Right atrium auricular region (tissue), 2 donors: ENCODE measurements around the gene SLC17A1. TPM values are rescaled to one million over a fixed set of nuclear protein-coding genes. Genes with fewer than 3 reads are reported as not detected.

ENCODE experiments used
- DNase-seq: peaks from one replicate; pipeline ENCODE4 v3.0.0-alpha.2; 2019; ENCODE audit warnings: low spot score
- H3K27ac ChIP-seq, 2 donors: fragments of 200-600 bp; sonication (generic); 1 replicate in 1 of 2; 2 replicates in 1 of 2; pipeline ENCODE4 v1.5.1; 2016 to 2019
- H3K27me3 ChIP-seq, 2 donors: fragments of 200-600 bp; sonication (generic); one replicate each; pipeline versions ENCODE4 v1.5.1 to v1.6.0; 2017 to 2019
- H3K36me3 ChIP-seq: fragments of 200-600 bp; sonication (generic); one replicate; pipeline ENCODE4 v1.5.1; 2016
- H3K4me1 ChIP-seq, 2 donors: fragments of 200-600 bp; sonication (generic); one replicate each; pipeline versions ENCODE4 v1.5.1 to v1.6.0; 2017 to 2019
- H3K4me3 ChIP-seq, 2 donors: fragments of 200-600 bp; sonication (generic); 1 replicate in 1 of 2; 2 replicates in 1 of 2; pipeline ENCODE4 v1.5.1; 2017 to 2019; ENCODE audit warnings: mild to moderate bottlenecking in 1 of 2, moderate library complexity in 1 of 2
- H3K9me3 ChIP-seq, 2 donors: fragments of 200-600 bp; sonication (generic); one replicate each; pipeline ENCODE4 v1.5.1; 2019
- CTCF ChIP-seq, 2 donors: fragments of 200-600 bp; sonication (generic); IDR thresholded peaks; one replicate each; pipeline ENCODE4 v1.5.1; 2019; ENCODE audit warnings: antibody characterized with exemption in 2 of 2
- total RNA-seq, 2 donors: library from RNA; depleted of rRNA; stranded (reverse); fragments of >200 nt; gene quantifications; one replicate each; pipeline ENCODE4 v1.1.0, GENCODE V29; 2016

Gene SLC17A1
- total RNA-seq, 2 donors from 2014 or later, result not detected

- no peak for DNase-seq
- TF ChIP-seq CTCF (IDR thresholded peaks at IDR 0.05), result no peak
- Histone ChIP-seq H3K9me3 (no peaks in the 10 kb centered on the region), H3K4me1 (no peaks in the 10 kb centered on the region), H3K36me3 (no peaks in the 10 kb centered on the region), H3K27me3 (no peaks in the 10 kb centered on the region), H3K4me3 (no peak overlapping the region), H3K27ac (no peak overlapping the region)
Measured at GRCh38 chr6:25787428-25787827, 44.4 kb downstream of the SLC17A1 start.

GRCh38 chr6:25781134-25781533 lies 50.7 kb downstream of the SLC17A1 start:
- Histone ChIP-seq H3K4me3 (no peak overlapping the region), H3K9me3 (no peaks in the 10 kb centered on the region), H3K27me3 (no peaks in the 10 kb centered on the region), H3K36me3 (no peaks in the 10 kb centered on the region), H3K27ac (no peak overlapping the region), H3K4me1 (no peaks in the 10 kb centered on the region)
- no peak for DNase-seq
- no peak for TF ChIP-seq CTCF (IDR thresholded peaks at IDR 0.05)

GRCh38 chr6:25777856-25778649 lies 53.8 kb downstream of the SLC17A1 start:
- no peak overlapping the region for H3K27ac ChIP-seq
- DNase-seq, result no peak
- H3K4me1 ChIP-seq, result no peaks in the 10 kb centered on the region
- no peak for TF ChIP-seq CTCF (IDR thresholded peaks at IDR 0.05)
- H3K4me3 ChIP-seq, result no peak overlapping the region
- no peaks in the 10 kb centered on the region for H3K36me3 ChIP-seq
- H3K9me3 ChIP-seq, result no peaks in the 10 kb centered on the region
- no peaks in the 10 kb centered on the region for H3K27me3 ChIP-seq

GRCh38 chr6:25777031-25777430 lies 54.8 kb downstream of the SLC17A1 start:
- TF ChIP-seq CTCF (IDR thresholded peaks at IDR 0.05), result no peak
- H3K36me3 ChIP-seq, result no peaks in the 10 kb centered on the region

GRCh38 chr6:25774120-25774715 lies 57.6 kb downstream of the SLC17A1 start:
- no peaks in the 10 kb centered on the region for H3K36me3 ChIP-seq
- no peaks in the 10 kb centered on the region for H3K9me3 ChIP-seq
- no peaks in the 10 kb centered on the region for H3K4me1 ChIP-seq
- H3K27ac ChIP-seq, result no peak overlapping the region
- no peak for DNase-seq
- H3K27me3 ChIP-seq, result no peaks in the 10 kb centered on the region
- H3K4me3 ChIP-seq, result no peak overlapping the region
- TF ChIP-seq CTCF (IDR thresholded peaks at IDR 0.05), result no peak

More at GRCh38 chr6:25777031-25777430, 54.8 kb downstream of the SLC17A1 start:
- Histone ChIP-seq H3K9me3 (no peaks in the 10 kb centered on the region), H3K4me3 (no peak overlapping the region), H3K4me1 (no peaks in the 10 kb centered on the region), H3K27me3 (no peaks in the 10 kb centered on the region), H3K27ac (no peak overlapping the region)
- no peak for DNase-seq
